ENCODE measurements around the gene CCDC82. TPM values are rescaled to one million over a fixed set of nuclear protein-coding genes. Genes with fewer than 3 reads are reported as not detected.
A peak's percentile ranks its signal among the peaks of the same experiment; 100 is the strongest.

The CCDC82 gene
- total RNA-seq, 1 experiment from 2014 or later: 15.8 TPM

DNA sequence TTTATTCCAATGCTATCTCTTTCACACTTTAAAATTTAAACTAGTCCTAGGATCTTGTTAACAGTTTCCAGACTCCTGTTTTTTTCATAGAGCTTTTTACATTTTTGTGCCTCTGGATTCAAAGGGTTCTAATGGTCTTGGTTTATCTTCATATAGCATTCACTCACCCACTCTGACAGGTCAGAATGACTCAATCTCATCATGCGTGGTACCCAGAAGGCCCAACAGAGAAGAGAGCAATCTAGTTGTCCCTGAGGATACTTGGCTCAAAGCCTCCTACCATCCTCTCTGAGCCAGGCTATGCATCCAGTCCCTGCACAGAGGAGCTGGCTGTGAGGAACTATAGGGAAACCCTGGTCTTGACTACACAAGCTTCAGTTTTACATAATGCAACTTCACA is 74.2 kb downstream of the CCDC82 start:
- intact Hi-C loops (cut with micrococcal nuclease): no loop called here
- no peak overlapping the region for H3K4me3 Mint-ChIP-seq (ENCODE audit: unreplicated experiment)
- CTCF ChIA-PET: interaction anchor here (0.6 to 14.6 kb wide), 6 partner anchors 12 to 259 kb away, joined by 3 to 202 read pairs (median 3); partner anchors contain the start of gene MAML2
- H3K27ac Mint-ChIP-seq (ENCODE audit: low read depth, unreplicated experiment): peak overlapping the region; percentile 95
- no TSS peak for BruUV-seq (replicated peaks)
- no peak for DNase-seq (ENCODE audit: unreplicated experiment)
- TF ChIP-seq, protein P1, sequence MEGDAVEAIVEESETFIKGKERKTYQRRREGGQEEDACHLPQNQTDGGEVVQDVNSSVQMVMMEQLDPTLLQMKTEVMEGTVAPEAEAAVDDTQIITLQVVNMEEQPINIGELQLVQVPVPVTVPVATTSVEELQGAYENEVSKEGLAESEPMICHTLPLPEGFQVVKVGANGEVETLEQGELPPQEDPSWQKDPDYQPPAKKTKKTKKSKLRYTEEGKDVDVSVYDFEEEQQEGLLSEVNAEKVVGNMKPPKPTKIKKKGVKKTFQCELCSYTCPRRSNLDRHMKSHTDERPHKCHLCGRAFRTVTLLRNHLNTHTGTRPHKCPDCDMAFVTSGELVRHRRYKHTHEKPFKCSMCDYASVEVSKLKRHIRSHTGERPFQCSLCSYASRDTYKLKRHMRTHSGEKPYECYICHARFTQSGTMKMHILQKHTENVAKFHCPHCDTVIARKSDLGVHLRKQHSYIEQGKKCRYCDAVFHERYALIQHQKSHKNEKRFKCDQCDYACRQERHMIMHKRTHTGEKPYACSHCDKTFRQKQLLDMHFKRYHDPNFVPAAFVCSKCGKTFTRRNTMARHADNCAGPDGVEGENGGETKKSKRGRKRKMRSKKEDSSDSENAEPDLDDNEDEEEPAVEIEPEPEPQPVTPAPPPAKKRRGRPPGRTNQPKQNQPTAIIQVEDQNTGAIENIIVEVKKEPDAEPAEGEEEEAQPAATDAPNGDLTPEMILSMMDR (IDR thresholded peaks at IDR 0.05; ENCODE audit: unreplicated experiment): no peak
- H3K9me3 Mint-ChIP-seq (ENCODE audit: unreplicated experiment): no peaks in the 10 kb centered on the region
- peaks cover 41% of the 10 kb centered on the region for H3K4me1 Mint-ChIP-seq (ENCODE audit: insufficient read depth, unreplicated experiment)
- H3K36me3 Mint-ChIP-seq (ENCODE audit: insufficient read depth, unreplicated experiment): no peaks in the 10 kb centered on the region
- H3K27me3 Mint-ChIP-seq (ENCODE audit: insufficient read depth, unreplicated experiment): no peaks in the 10 kb centered on the region
- POLR2A ChIA-PET: interaction anchor here (0.7 to 13.5 kb wide), 5 partner anchors 10 to 996 kb away, joined by 3 to 217 read pairs (median 4); partner anchors contain the start of gene MAML2

DNA sequence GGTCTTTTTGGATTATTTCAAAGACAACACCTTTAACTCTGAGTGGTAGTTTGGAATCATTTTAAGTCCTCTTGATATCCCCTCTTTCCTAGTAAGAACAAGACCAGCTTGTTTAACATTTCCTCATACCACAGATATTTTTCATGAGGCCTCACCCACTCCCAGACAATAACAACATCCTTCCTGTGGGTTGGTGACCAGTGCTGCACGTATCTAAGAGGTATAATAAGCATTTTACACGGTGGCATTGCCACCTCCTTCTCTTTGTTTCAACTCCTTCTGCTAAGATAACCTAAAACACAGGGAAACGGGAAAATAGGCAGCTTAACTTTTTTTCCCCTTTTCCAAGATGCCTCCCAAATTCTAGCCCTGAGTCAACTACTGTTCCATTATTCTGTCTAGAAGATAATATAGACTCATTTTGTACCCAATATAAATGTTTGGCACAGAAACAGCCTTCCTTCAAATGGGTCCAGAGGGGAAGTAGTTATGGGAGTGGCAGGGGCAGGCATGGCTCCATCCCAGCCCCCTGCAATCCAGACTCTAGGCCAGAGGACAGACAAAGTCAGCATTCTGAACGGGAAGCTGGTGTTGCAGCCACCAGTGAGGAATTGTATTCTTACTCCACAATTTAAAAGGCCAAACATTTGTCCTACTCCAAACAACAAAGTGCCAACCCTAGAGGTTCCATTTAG is 75.2 kb downstream of the CCDC82 start:
- intact Hi-C loops (cut with micrococcal nuclease): no loop called here
- DNase-seq (ENCODE audit: unreplicated experiment): no peak
- Mint-ChIP-seq H3K4me1 (ENCODE audit: insufficient read depth, unreplicated experiment) (peaks cover 43% of the 10 kb centered on the region), H3K27ac (ENCODE audit: low read depth, unreplicated experiment) (peak overlapping the region; percentile 95), H3K36me3 (ENCODE audit: insufficient read depth, unreplicated experiment) (no peaks in the 10 kb centered on the region), H3K9me3 (ENCODE audit: unreplicated experiment) (no peaks in the 10 kb centered on the region), H3K4me3 (ENCODE audit: unreplicated experiment) (no peak overlapping the region), H3K27me3 (ENCODE audit: insufficient read depth, unreplicated experiment) (no peaks in the 10 kb centered on the region)
- CTCF ChIA-PET: interaction anchor here (0.5 to 14.6 kb wide), 6 partner anchors 17 to 301 kb away, joined by 3 to 202 read pairs (median 4); partner anchors contain the start of gene MAML2
- POLR2A ChIA-PET: interaction anchor here (0.6 to 13.5 kb wide), 6 partner anchors 10 to 88 kb away, joined by 3 to 217 read pairs (median 4); partner anchors contain the start of gene MAML2
- TF ChIP-seq, protein P1 (IDR thresholded peaks at IDR 0.05; ENCODE audit: unreplicated experiment): no peak
- BruUV-seq (replicated peaks): no TSS peak

DNA sequence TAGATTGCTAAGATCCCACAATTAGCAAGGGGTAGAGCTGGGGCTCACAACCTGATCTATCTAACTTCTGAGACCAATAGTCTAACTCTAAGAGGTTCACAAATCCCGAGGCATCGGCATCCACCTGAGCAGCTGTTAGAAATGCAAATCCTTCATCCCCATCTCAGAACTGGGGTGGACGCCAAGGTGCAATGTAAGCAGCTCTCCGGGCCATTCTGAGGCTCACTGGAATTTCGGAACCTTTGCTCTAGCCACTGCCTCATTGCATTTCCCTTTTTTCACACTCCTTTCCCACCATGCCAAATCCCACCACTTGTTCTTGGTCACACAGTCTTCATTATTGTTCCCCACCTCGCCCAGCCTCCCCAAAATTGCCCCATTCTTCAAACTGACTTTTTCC is 76.5 kb downstream of the CCDC82 start:
- no TSS peak for BruUV-seq (replicated peaks)
- Mint-ChIP-seq H3K4me1 (ENCODE audit: insufficient read depth, unreplicated experiment) (peaks cover 53% of the 10 kb centered on the region), H3K27me3 (ENCODE audit: insufficient read depth, unreplicated experiment) (no peaks in the 10 kb centered on the region), H3K4me3 (ENCODE audit: unreplicated experiment) (no peak overlapping the region), H3K36me3 (ENCODE audit: insufficient read depth, unreplicated experiment) (no peaks in the 10 kb centered on the region), H3K9me3 (ENCODE audit: unreplicated experiment) (no peaks in the 10 kb centered on the region), H3K27ac (ENCODE audit: low read depth, unreplicated experiment) (peak overlapping the region; percentile 95)
- CTCF ChIA-PET: interaction anchor here (14.6 kb wide), 1 partner anchor 27 kb away, joined by 202 read pairs; the partner anchor contains the start of gene MAML2
- POLR2A ChIA-PET: interaction anchor here (0.6 to 13.5 kb wide), 3 partner anchors 28 to 70 kb away, joined by 3 to 217 read pairs (median 4); partner anchors contain the start of gene MAML2
- intact Hi-C loops (cut with micrococcal nuclease): no loop called here
- DNase-seq (ENCODE audit: unreplicated experiment): no peak
- TF ChIP-seq, protein P1 (IDR thresholded peaks at IDR 0.05; ENCODE audit: unreplicated experiment): no peak

DNA sequence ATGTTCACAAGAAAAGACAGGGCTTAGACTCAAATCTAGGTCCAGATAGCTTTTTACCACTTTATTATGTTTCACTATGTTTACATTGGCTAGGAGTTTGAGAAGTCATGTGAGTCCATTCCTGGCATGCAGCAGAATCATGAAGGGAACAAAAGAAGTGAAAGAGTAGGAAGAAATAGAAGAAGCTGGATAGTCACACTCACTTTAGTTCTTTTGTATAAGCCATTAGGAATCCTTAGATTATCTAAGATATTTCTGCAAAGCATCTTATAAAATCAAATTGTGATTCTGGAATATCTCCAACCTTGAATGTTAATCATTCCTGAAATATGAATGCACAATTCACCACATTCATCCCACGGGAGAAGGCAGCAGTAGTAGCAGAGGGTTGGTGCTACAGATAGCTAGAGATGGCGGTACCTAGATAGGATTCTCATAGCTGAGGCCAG is 78.6 kb downstream of the CCDC82 start:
- CTCF ChIA-PET: interaction anchor here (0.6 to 14.6 kb wide), 7 partner anchors 11 to 256 kb away, joined by 3 to 202 read pairs (median 4); partner anchors contain the start of genes CCDC82, JRKL and MAML2
- peak; percentile 72 for DNase-seq (ENCODE audit: unreplicated experiment)
- intact Hi-C loops (cut with micrococcal nuclease): no loop called here
- Mint-ChIP-seq H3K36me3 (ENCODE audit: insufficient read depth, unreplicated experiment) (no peaks in the 10 kb centered on the region), H3K27ac (ENCODE audit: low read depth, unreplicated experiment) (peak overlapping the region; percentile 97), H3K9me3 (ENCODE audit: unreplicated experiment) (no peaks in the 10 kb centered on the region), H3K4me1 (ENCODE audit: insufficient read depth, unreplicated experiment) (peaks cover 73% of the 10 kb centered on the region), H3K4me3 (ENCODE audit: unreplicated experiment) (peak overlapping the region; percentile 19), H3K27me3 (ENCODE audit: insufficient read depth, unreplicated experiment) (no peaks in the 10 kb centered on the region)
- no TSS peak for BruUV-seq (replicated peaks)
- TF ChIP-seq, protein P1 (IDR thresholded peaks at IDR 0.05; ENCODE audit: unreplicated experiment): no peak
- POLR2A ChIA-PET: interaction anchor here (0.6 to 13.5 kb wide), 16 partner anchors 9 to 522 kb away, joined by 3 to 217 read pairs (median 4); partner anchors contain the start of genes CCDC82, FAM76B, JRKL and MAML2

All from MCF 10A (cell line).